Central memory CD8-positive, alpha-beta T cell (primary cell): Measurements from ENCODE around the gene KIAA0232.

Source experiments
- ATAC-seq: fragments of 150-1000 bp; cut with Tn5 transposase; replicated peaks from 2 replicates; pipeline ENCODE4 v1.10.0; 2022; ENCODE audit warnings: mild to moderate bottlenecking, moderate FRiP score, moderate number of reproducible peaks; ENCODE audit not compliant: poor library complexity, severe bottlenecking; ENCODE audit errors: extremely low read depth
- DNase-seq, 2 donors: peaks; one replicate each; pipeline ENCODE4 v3.0.0; 2021; ENCODE audit warnings: low spot score in 2 of 2
- H3K27ac Mint-ChIP-seq: one replicate; pipeline ENCODE4 v1.8.0; 2022; ENCODE audit warnings: low read depth, mild to moderate bottlenecking, moderate library complexity, mixed read lengths
- H3K27me3 Mint-ChIP-seq: one replicate; pipeline ENCODE4 v1.8.0; 2022; ENCODE audit warnings: mixed read lengths
- H3K36me3 Mint-ChIP-seq: one replicate; pipeline ENCODE4 v1.8.0; 2022; ENCODE audit warnings: mild to moderate bottlenecking, moderate library complexity, mixed read lengths; ENCODE audit not compliant: insufficient read depth
- H3K4me1 Mint-ChIP-seq: one replicate; pipeline ENCODE4 v1.8.0; 2022; ENCODE audit warnings: mixed read lengths
- H3K4me3 Mint-ChIP-seq: one replicate; pipeline ENCODE4 v1.8.0; 2022; ENCODE audit warnings: mild to moderate bottlenecking, moderate library complexity, mixed read lengths
- H3K9me3 Mint-ChIP-seq: one replicate; pipeline ENCODE4 v1.8.0; 2022; ENCODE audit warnings: mixed read lengths

KIAA0232 gene

DNA sequence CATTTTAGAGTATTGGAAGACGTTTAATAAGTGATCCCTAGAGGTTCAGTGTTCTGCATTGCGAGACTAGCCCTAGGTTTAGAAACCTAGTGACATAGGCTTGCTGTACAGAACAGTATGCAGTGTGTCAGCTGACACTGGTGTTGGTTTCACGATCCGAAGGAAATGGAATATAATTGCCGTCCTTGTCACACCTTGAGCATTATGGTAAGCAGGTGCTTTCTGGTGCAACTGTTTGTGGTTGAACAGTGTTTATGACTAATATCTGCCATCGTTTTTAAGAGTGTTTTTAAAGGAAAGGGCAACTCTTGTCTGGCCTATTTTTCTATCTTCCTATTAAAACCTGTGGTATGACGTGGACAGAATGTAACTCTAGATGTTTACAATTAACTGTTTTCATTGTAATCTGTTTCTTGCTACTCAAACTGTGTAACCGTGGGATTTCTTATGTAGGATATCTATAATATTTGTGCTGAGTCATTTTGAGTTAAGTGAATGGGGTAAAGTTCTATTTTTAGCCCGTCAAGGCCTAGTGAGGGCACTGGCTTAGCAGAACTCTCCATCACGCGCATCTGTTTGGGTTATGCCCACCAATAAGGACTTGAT, 73.3 kb downstream of the KIAA0232 start:
- Mint-ChIP-seq H3K27me3 (no peaks in the 10 kb centered on the region), H3K27ac (peak overlapping the region; percentile 86), H3K4me3 (peak overlapping the region; percentile 30), H3K36me3 (peaks cover 18% of the 10 kb centered on the region), H3K9me3 (no peaks in the 10 kb centered on the region), H3K4me1 (peaks cover 26% of the 10 kb centered on the region)
- peak; percentile 97 for ATAC-seq
- DNase-seq = peak in 1 of 2 donors; percentile 51

DNA sequence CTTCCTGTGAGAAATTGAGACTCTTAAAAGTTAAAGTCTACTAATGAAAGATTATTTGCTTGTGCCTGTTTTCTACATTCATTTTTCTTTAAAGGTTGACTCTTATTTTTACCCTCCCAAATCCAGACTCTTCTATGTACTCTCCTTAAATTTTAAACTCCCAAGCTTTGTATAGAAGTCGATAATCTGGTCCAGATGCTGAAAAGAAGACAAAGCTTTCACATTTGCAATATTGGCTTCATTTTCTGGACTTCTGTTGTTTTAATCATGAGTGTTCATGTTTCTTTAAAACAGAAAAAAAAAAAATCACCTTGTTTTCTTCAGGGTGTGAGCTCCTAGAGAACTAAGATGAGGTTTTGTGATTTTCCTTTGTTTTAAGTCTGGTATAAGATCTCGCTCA, 73.9 kb downstream of the KIAA0232 start:
- Mint-ChIP-seq H3K4me3 (no peak overlapping the region), H3K36me3 (peaks cover 21% of the 10 kb centered on the region), H3K4me1 (peaks cover 26% of the 10 kb centered on the region), H3K27ac (peak overlapping the region; percentile 86), H3K27me3 (no peaks in the 10 kb centered on the region), H3K9me3 (no peaks in the 10 kb centered on the region)
- no peak for DNase-seq
- ATAC-seq = no peak

DNA sequence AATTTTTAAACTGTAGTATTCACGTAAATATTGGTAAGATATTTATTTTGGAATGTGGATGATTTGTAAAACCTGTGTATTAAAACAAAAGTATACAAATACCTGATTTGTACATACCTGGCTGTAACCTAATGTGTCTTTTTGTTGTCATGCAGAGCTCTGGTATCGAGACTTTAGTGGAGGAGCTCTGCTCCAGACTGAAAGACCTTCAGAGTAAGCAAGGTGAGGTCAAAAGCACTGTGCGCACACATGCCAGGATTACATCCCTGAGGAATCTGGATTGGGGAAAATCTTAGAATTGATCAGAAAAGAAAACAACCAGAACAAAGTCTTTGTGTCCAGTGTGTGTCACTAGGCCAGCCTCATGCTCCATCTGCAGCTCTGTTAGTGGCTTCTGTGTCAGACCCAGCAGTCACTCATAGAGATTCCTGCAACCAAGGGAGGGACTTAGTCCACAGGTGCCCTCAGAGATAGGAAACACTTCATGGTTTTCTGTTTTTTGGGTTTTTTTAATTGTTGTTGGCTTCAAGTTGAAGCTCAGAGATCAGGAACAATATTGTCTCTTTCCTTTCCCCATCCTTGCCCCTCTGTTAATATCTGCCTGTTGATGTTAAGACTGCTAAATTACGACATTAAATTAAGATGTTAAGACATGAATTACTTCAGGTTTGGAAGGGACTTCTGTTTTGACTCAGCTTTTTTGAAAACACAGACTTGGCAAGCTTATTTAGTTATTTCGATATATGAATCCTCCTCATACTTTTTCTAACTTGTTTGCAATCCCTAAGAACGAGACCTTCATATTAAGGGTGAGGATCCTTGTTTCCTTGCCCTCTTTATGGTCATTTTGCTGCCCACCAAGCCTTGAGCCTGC, 74.7 kb downstream of the KIAA0232 start:
- H3K27ac Mint-ChIP-seq = no peak overlapping the region
- H3K27me3 Mint-ChIP-seq = no peaks in the 10 kb centered on the region
- no peak for ATAC-seq
- no peaks in the 10 kb centered on the region for H3K9me3 Mint-ChIP-seq
- no peak overlapping the region for H3K4me3 Mint-ChIP-seq
- peaks cover 24% of the 10 kb centered on the region for H3K36me3 Mint-ChIP-seq
- no peak for DNase-seq
- peaks cover 26% of the 10 kb centered on the region for H3K4me1 Mint-ChIP-seq

DNA sequence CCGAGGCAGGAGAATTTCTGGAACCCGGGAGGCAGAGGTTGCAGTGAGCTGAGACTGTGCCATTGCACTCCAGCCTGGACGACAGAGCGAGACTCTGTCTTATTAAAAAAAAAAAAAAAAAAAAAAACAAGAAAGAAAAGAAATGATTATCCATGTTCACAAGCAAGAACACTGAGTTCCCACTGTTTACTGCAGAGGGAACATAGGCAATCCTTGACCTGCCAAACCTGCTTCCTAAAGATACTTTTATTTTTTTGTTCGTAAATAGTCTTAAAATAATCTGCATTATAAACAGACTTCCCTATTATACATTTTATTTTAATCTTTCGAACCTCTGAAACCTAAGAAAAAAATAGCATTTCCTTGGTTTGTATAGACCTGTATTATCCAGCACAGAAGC, 76.5 kb downstream of the KIAA0232 start:
- no peaks in the 10 kb centered on the region for H3K27me3 Mint-ChIP-seq
- H3K4me3 Mint-ChIP-seq = no peak overlapping the region
- H3K27ac Mint-ChIP-seq = no peak overlapping the region
- no peaks in the 10 kb centered on the region for H3K9me3 Mint-ChIP-seq
- peaks cover 30% of the 10 kb centered on the region for H3K36me3 Mint-ChIP-seq
- no peak for DNase-seq
- ATAC-seq = no peak
- peaks cover 18% of the 10 kb centered on the region for H3K4me1 Mint-ChIP-seq

DNA sequence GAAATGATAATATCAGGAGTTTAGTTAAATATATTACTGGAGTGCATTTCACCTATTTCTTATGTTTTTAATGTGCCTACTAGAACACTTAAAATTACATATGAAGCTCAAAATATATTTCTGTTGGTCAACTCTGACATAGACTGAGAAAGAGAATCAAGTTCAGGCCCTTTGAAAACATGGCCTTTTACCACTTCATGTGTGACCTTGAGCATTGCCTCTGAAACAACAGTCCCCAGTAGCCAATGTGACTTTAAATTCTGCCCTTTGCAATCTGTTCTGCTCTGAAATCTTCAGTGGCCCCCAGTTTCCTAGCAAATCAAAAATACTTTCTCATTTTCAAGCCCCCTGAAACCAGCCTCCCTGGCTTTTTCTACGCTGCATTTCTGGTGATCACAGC, 77.0 kb downstream of the KIAA0232 start:
- no peaks in the 10 kb centered on the region for H3K9me3 Mint-ChIP-seq
- no peak overlapping the region for H3K27ac Mint-ChIP-seq
- no peak overlapping the region for H3K4me3 Mint-ChIP-seq
- ATAC-seq (no peak), DNase-seq (no peak)
- peaks cover 18% of the 10 kb centered on the region for H3K4me1 Mint-ChIP-seq
- no peaks in the 10 kb centered on the region for H3K27me3 Mint-ChIP-seq
- H3K36me3 Mint-ChIP-seq = peaks cover 35% of the 10 kb centered on the region

DNA sequence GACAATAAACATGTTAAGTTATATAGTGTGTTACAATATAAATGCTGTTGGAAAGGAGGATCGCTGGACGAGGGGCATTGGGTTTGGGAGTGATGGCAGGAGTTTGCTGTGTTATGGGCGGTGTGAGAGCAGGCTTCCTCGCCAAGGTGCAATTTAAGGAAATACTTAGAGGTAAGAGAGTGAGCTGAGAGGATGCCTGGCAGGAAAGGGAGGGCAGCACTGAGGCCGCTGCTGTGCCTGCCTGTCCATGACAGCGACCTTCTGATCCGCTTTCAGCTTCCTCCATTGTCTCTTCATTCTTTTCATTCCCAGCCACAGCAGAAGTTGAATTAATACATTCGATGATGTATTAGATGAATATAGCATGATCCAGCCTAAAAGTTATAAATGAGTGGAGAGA, 85.9 kb downstream of the KIAA0232 start:
- no peak for DNase-seq
- peaks cover 23% of the 10 kb centered on the region for H3K36me3 Mint-ChIP-seq
- H3K4me1 Mint-ChIP-seq = peaks cover 11% of the 10 kb centered on the region

DNA sequence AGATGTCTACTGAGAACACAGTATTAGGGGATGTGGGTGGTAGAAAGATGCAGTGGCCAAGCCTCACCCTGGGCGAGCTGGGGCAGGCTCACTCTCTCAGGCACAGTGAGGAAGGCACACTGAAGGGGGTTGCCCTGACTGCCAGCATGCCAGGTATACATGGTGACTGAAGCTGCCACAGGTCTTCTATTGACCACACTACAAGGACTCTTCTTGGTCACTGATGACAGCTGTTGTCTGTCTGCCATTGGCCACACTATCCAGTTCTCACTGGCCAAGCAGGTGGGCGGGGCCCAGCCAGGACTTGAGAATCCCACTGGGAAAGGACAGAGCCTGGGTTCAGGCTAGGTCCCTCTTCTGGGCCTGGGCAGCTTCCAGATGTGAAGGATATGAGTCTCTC, 87.4 kb downstream of the KIAA0232 start:
- H3K27ac Mint-ChIP-seq = no peak overlapping the region
- H3K4me1 Mint-ChIP-seq = peaks cover 12% of the 10 kb centered on the region
- H3K27me3 Mint-ChIP-seq = no peaks in the 10 kb centered on the region
- DNase-seq = no peak
- H3K36me3 Mint-ChIP-seq = peaks cover 17% of the 10 kb centered on the region
- no peak overlapping the region for H3K4me3 Mint-ChIP-seq
- H3K9me3 Mint-ChIP-seq = no peaks in the 10 kb centered on the region
- no peak for ATAC-seq

More for the DNA sequence above, 85.9 kb downstream of the KIAA0232 start:
- Mint-ChIP-seq H3K4me3 (no peak overlapping the region), H3K9me3 (no peaks in the 10 kb centered on the region), H3K27me3 (no peaks in the 10 kb centered on the region), H3K27ac (no peak overlapping the region)
- ATAC-seq = no peak

DNA sequence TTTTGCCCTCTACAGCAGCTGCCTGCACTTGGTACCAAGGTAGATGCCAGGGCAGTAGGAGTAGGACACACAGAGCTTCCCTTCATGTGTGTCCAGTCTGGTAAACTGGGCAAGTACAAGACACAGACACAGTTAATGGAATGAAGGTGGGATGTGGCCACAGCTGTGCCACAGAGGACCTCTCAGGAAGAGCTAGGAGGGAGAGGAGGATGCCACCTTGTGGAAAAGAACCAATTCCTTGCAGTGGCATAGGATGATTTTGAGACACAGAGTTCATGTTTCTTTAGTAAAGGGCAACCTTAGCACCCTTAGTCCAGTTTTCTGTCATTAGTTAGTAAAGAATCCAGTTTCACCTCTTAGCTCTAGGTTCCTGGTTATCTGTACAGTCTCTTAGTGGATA, 90.8 kb downstream of the KIAA0232 start:
- Mint-ChIP-seq H3K36me3 (peaks cover 17% of the 10 kb centered on the region), H3K4me1 (peaks cover 18% of the 10 kb centered on the region), H3K4me3 (no peak overlapping the region), H3K9me3 (no peaks in the 10 kb centered on the region), H3K27ac (no peak overlapping the region), H3K27me3 (no peaks in the 10 kb centered on the region)
- ATAC-seq = no peak
- DNase-seq = no peak

DNA sequence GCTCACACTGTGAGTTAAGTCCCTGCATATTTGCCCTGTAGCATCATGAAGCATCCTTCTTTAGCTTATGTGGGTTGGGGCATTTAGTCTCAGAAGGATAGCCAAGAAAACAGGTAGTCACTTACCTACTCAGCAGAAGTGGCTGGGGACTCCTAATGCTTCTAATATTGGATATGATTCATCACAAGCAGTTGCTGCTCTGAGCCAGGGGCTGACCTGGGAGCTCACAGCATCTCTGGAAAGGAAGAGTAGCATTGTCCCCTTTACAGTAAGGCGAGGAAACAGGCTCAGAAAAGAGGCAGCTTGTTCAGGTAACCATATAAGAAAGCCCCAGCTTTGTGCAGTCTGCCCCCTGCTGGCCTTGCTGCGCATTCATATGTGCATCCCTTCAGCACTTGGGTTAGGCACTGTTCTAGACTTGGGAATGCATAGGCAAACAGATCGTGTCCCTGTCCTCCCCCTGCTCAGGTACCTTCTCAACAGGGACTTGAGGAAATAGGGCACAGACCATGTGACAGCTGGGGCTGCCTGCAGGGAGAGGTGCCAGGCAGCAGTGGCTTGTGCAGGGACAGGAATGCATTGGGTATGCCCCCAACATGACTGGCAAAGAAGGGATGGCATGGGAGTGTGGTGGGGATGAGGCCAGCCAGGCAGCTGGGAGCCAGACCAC, 91.4 kb downstream of the KIAA0232 start:
- Mint-ChIP-seq H3K27me3 (no peaks in the 10 kb centered on the region), H3K9me3 (no peaks in the 10 kb centered on the region), H3K36me3 (peaks cover 19% of the 10 kb centered on the region), H3K4me3 (no peak overlapping the region), H3K27ac (no peak overlapping the region), H3K4me1 (peaks cover 18% of the 10 kb centered on the region)
- DNase-seq = peak; percentile 70 to 72
- peak; percentile 76 for ATAC-seq

DNA sequence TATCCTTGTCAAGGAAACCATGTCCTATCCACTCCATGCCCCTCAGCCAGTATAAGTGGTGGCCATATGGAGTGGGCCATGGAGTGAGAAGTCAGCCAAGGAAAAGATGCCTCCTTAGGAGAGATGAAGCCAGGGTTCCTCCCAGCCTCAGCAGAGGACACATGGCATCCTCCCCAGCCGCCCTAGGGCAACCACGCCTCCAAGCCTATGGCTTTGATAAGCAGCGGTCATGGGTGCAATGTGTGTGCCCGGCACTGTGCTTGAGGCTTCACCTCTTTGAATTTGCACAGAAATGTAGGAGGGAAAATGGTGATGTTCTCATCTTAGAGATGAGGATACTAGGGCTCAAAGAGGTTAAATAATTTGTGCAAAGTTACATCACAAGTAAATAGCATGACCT, 92.5 kb downstream of the KIAA0232 start:
- no peak overlapping the region for H3K27ac Mint-ChIP-seq
- no peaks in the 10 kb centered on the region for H3K27me3 Mint-ChIP-seq
- peaks cover 17% of the 10 kb centered on the region for H3K36me3 Mint-ChIP-seq
- no peak overlapping the region for H3K4me3 Mint-ChIP-seq
- H3K4me1 Mint-ChIP-seq = peaks cover 18% of the 10 kb centered on the region
- no peaks in the 10 kb centered on the region for H3K9me3 Mint-ChIP-seq
- DNase-seq (no peak), ATAC-seq (no peak)

DNA sequence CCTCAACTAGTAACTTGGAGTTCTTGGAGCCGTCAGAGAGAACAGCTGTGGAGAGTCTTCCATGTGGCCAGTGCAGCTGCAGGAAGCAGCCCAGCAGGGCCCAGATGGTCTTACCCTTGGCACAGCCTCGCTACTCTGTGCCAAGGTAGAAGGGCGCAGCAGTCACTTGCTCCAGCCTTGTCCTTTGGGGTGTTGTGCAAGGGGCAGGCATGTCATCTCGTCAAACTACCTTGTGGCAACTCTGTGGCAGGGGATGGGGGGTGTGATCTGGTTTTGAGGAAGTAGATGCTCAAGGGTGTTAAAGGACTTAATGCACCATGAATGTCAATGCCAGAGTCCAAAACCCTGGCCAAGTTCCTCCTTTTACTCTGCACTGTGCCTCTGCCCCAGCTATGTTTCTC, 92.9 kb downstream of the KIAA0232 start:
- H3K36me3 Mint-ChIP-seq = peaks cover 20% of the 10 kb centered on the region
- H3K27me3 Mint-ChIP-seq = no peaks in the 10 kb centered on the region
- no peak for DNase-seq
- no peak overlapping the region for H3K4me3 Mint-ChIP-seq
- H3K9me3 Mint-ChIP-seq = no peaks in the 10 kb centered on the region
- H3K4me1 Mint-ChIP-seq = peaks cover 18% of the 10 kb centered on the region
- H3K27ac Mint-ChIP-seq = no peak overlapping the region
- ATAC-seq = peak; percentile 31

DNA sequence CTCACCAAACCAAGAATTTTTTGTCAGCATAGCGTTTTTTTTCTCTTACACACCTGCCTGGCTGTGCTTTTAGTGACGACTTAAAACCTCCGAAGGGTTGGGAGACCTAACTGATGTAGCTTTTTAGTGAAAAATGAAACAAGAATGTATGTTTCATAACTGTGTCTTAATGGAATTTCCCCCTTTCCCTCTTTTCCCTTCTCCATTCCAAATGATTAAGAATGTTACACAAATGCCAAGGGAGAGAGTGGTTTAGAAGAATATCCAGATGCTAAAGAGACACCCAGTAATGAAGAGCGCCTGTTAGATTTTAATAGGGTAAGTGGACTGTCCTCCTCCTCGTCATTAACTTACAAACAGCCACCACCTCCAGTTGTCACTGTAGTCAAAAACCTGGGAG, 93.9 kb downstream of the KIAA0232 start:
- H3K9me3 Mint-ChIP-seq = no peaks in the 10 kb centered on the region
- ATAC-seq = no peak
- H3K4me3 Mint-ChIP-seq = no peak overlapping the region
- no peaks in the 10 kb centered on the region for H3K27me3 Mint-ChIP-seq
- DNase-seq = no peak
- peaks cover 18% of the 10 kb centered on the region for H3K4me1 Mint-ChIP-seq
- H3K27ac Mint-ChIP-seq = peak overlapping the region; percentile 54
- H3K36me3 Mint-ChIP-seq = peaks cover 24% of the 10 kb centered on the region

DNA sequence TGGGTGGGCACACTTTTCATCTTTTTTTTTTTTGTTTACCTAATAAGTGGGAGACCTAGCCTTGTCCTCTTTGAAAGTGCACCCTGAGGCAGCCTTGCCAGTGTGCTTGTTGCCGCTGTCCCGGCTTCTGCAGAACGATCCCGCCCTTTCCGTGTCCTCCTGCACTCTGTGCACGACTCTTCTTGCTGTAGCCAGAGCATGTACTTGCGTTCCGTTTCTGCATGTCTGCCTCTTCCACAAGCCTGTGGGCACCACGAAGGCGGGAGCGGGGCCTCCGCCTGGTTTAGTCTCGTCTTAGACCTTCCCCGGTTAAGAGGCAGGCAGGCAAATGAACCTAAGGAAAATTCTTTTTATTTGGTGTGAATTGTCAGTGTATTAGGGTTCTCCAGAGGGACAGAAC, 94.5 kb downstream of the KIAA0232 start:
- Mint-ChIP-seq H3K27ac (peak overlapping the region; percentile 54), H3K9me3 (no peaks in the 10 kb centered on the region), H3K36me3 (peaks cover 29% of the 10 kb centered on the region), H3K27me3 (no peaks in the 10 kb centered on the region), H3K4me1 (peaks cover 18% of the 10 kb centered on the region), H3K4me3 (no peak overlapping the region)
- no peak for DNase-seq
- no peak for ATAC-seq
